PC-9 (cell line): ENCODE measurements around the gene TEX30.

ENCODE experiments used
- EZH2 ChIP-seq: fragments of 200-600 bp; sonication (generic); IDR thresholded peaks from 2 replicates; pipeline ENCODE4 v1.8.0; 2017; ENCODE audit warnings: antibody characterized with exemption, low read depth
- TF ChIP-seq, protein P1 (sequence below): fragments of 200-600 bp; sonication (generic); conservative IDR thresholded peaks from 2 replicates; pipeline ENCODE4 v1.6.1; 2017; ENCODE audit warnings: mixed run types, antibody characterized with exemption, mild to moderate bottlenecking, moderate library complexity

- TF ChIP-seq, protein P1, sequence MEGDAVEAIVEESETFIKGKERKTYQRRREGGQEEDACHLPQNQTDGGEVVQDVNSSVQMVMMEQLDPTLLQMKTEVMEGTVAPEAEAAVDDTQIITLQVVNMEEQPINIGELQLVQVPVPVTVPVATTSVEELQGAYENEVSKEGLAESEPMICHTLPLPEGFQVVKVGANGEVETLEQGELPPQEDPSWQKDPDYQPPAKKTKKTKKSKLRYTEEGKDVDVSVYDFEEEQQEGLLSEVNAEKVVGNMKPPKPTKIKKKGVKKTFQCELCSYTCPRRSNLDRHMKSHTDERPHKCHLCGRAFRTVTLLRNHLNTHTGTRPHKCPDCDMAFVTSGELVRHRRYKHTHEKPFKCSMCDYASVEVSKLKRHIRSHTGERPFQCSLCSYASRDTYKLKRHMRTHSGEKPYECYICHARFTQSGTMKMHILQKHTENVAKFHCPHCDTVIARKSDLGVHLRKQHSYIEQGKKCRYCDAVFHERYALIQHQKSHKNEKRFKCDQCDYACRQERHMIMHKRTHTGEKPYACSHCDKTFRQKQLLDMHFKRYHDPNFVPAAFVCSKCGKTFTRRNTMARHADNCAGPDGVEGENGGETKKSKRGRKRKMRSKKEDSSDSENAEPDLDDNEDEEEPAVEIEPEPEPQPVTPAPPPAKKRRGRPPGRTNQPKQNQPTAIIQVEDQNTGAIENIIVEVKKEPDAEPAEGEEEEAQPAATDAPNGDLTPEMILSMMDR, result no peak
- TF ChIP-seq EZH2, result no peak
Measured at GRCh38 chr13:102777736-102778135, 4.2 kb upstream of the TEX30 start.
